HG03439 (cell line): Measurements from ENCODE around the gene FABP3.

Experiments
- ATAC-seq: cut with Tn5 transposase; IDR thresholded peaks from one replicate; pipeline ENCODE4 v1.9.1; 2021; ENCODE audit warnings: mild to moderate bottlenecking, moderate library complexity; ENCODE audit not compliant: unreplicated experiment

Gene FABP3

GRCh38 chr1:31373897-31374486, 1.1 kb upstream of the FABP3 start:
- no peak for ATAC-seq

GRCh38 chr1:31372751-31373055, 173 bp downstream of the FABP3 start:
- ATAC-seq = no peak

- ATAC-seq = no peak
Measured at GRCh38 chr1:31372051-31372450, 825 bp downstream of the FABP3 start.

- no peak for ATAC-seq
Measured at GRCh38 chr1:31371121-31371959, 1.5 kb downstream of the FABP3 start.

- ATAC-seq = no peak
Measured at GRCh38 chr1:31370565-31370964, 2.3 kb downstream of the FABP3 start.

GRCh38 chr1:31370021-31370420, 2.9 kb downstream of the FABP3 start:
- ATAC-seq = no peak

- no peak for ATAC-seq
Measured at GRCh38 chr1:31368611-31369107, 4.2 kb downstream of the FABP3 start.

GRCh38 chr1:31366796-31367195, 6.1 kb downstream of the FABP3 start:
- no peak for ATAC-seq

- no peak for ATAC-seq
Measured at GRCh38 chr1:31364561-31365250, 8.2 kb downstream of the FABP3 start.

GRCh38 chr1:31362032-31362431, 10.8 kb downstream of the FABP3 start:
- no peak for ATAC-seq

- ATAC-seq = no peak
Measured at GRCh38 chr1:31361607-31362006, 11.3 kb downstream of the FABP3 start.

- no peak for ATAC-seq
Measured at GRCh38 chr1:31356427-31356826, 16.4 kb downstream of the FABP3 start.

- ATAC-seq = no peak
Measured at GRCh38 chr1:31354283-31354682, 18.6 kb downstream of the FABP3 start.

- no peak for ATAC-seq
Measured at GRCh38 chr1:31348449-31348848, 24.4 kb downstream of the FABP3 start.

- ATAC-seq = no peak
Measured at GRCh38 chr1:31346785-31347184, 26.1 kb downstream of the FABP3 start.

GRCh38 chr1:31345635-31346034, 27.2 kb downstream of the FABP3 start:
- no peak for ATAC-seq

- ATAC-seq = no peak
Measured at GRCh38 chr1:31344503-31344902, 28.4 kb downstream of the FABP3 start.

- no peak for ATAC-seq
Measured at GRCh38 chr1:31336687-31337467, 36.0 kb downstream of the FABP3 start.

GRCh38 chr1:31335007-31335406, 37.9 kb downstream of the FABP3 start:
- no peak for ATAC-seq

GRCh38 chr1:31327381-31327780, 45.5 kb downstream of the FABP3 start:
- ATAC-seq = no peak

GRCh38 chr1:31326461-31326860, 46.4 kb downstream of the FABP3 start:
- no peak for ATAC-seq
